NOMO-1 (cell line): Measurements from ENCODE around the gene CGAS.
"Not testable (repeated sequence)": the region's sequence is repeated elsewhere in the genome, so short reads cannot be mapped to it uniquely, and the experiment has no call there.

ENCODE experiments used
- DNase-seq, 2 experiments: peaks; one replicate each; lab custom pipeline; 2025; ENCODE audit not compliant: unreplicated experiment in 2 of 2; lab: John Stamatoyannopoulos, UW

CGAS gene

DNA sequence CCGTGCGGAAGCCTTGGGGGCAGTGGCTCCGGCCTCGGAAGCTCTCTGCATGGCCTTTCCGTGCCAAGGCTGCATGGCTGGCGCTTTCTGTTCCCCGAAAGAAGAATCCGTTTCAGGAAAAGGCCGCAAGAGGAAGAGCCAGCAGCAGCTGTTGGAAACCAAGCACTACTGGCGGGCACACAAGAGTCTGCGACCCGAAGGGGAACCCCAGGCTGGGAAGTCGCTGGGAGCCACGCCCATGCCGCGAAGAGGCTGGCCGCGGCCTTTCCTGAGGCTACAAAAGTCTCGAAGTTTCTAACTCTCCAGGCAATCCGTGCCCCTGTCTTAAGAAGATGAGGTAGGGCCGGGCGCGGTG lies at the start of gene CGAS:
TSS of gene CGAS (minus strand) at position 191 of the 355 bp plus-strand sequence. CDS start at position 75, 116 bp downstream.
- peak; percentile 88 to 89 for DNase-seq

DNA sequence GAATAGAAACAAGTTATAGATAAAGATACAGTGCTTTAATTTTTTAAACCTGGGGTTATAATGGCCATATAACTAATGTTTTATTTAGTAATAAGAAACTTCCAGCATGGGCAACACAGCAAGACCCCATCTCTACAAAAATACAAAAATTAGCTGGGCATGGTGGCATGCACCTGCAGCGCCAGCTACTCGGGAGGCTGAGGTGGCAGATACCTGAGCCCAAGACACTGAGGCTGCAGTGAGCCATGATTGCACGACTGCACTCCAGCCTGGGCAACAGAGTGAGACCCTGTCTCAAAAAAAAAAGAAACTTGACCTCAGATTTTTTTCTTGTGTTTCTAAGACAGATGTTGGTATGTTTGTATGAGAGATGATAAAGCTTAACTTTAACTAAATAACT lies 45.8 kb upstream of the CGAS start:
- DNase-seq: no peak

DNA sequence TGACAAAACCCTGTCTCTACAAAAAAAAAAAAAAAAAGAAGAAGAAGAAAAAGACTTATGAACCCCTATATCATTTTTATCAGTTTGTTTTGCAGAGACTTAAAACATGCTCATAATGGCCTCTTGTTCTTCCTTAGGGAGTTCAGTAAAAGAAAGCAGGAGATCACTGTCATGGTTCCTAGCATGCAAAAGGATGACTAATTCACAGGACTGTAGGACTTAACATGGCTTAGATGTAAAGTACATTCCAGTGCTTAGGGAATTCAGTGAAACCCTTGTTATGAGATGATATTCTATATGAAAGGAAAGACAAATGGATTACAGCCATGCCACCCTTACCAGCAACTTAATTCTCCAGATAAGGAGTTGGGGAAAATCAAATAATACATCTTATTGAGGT lies 39.3 kb upstream of the CGAS start:
- DNase-seq: no peak

DNA sequence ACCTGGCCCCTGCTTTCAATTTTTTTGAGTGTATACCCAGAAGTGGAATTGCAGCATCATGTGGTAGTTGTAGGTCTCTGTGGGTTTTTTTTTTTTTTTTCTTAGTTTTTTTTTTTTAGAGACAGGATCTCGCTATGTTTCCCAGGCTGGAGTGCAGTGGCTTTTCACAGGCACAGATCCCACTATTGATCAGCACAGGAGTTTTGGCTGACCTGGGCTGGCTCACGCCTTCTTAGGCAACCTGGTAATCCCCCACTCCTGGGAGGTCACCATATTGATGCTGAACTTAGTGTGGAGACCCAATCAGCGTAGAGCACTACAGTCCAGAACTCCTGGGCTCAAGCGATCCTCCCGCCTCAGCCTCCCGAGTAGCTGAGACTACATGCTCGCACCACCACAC lies 35.4 kb upstream of the CGAS start:
- no peak for DNase-seq

DNA sequence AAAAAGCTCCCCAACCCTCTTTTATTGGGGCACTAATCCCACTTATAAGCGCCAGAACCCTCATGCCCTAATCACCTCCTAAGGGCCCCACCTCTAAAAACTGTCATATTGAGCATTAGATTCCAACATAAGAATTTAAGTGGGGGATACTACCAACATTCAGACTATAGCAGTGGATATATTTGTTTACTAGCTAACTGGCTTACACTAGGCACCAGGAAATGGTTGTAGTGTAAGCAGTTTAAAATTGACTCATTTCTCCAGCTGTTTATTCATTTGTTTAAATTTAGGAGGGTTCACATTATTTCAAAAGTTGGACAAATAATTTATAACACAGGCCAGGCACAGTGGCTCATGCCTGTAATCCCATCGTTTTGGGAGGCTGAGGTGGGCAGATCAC lies 32.3 kb upstream of the CGAS start:
- DNase-seq: no peak

DNA sequence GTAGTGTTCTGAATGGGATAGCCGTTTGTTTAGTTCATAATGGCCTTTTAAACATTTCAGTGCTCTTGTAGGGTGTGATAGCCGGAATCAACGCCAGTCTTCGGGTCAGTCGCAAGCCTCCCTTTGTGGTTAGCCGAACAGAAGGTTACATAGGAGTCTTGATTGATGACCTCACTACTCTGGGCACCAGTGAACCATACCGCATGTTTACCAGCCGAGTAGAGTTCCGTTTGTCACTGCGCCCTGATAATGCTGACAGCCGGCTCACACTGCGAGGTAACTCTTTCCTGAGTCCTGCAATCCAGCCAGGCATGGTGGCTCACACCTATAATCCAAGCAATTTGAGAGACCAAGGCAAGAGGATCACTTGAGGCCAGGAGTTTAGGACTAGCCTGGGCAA lies 29.9 kb upstream of the CGAS start:
- DNase-seq: no peak

DNA sequence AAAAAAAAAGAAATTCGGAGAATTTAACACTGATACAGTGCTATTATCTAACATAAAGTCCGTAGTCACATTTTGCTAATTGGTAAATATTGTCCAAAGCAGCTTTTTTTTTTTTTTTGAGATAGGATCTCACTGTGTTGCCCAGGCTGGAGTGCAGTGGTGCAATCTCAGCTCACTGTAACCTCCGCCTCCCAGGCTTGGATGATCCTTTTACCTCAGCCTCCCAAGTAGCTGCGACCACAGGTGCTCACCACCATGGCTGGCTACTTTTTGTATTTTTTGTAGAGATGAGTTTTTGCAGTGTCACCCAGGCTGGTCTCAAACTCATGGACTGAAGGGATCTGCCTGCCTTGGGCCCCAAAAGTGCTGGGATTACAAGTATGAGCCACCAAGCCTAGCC lies 25.3 kb upstream of the CGAS start:
- no peak for DNase-seq

DNA sequence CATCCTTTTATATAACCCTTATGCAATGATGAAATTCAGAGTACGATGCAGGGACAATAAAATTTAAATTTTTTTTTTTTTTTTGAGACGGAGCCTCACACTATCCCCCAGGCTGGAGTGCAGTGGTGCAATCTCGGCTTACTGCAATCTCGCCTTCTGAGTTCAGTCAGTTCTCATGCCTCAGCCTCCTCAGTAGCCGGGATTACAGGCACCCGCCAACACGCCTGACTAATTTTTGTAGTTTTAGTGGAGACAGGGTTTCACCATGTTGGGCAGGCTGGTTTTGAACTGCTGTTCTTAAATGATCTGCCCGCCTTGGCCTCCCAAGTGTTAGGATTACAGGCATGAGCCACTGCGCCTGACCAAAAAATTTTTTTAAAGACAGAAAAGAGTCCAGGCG lies 24.6 kb upstream of the CGAS start:
- DNase-seq: no peak

DNA sequence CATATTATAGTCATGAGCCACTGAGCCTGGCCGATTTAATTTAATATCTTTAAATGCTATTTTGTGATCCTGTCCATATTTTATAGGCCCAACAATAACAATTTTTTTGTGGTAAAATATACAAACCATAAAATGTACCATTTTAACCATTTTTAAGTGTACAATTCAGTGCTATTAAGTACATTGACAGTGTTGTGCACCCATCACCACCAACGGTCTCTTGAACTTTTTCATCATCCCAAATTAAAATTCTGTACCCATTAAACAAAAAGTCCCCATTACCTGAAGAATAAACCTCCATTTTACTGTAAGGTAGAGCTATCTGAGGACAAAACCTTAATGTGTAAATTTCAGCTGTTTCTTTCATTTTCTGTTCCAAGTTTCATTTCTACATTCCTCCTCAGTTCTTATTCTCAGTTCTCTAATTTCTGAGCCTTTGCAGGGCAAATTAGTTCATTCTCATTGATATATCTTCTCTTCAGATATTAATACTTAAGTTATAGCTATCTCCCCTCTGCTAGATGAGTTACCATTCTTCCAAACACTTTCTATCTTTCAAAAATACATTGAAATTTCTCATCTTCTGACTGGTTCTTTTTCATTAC lies 19.7 kb upstream of the CGAS start:
- peak; percentile 23 to 76 for DNase-seq

DNA sequence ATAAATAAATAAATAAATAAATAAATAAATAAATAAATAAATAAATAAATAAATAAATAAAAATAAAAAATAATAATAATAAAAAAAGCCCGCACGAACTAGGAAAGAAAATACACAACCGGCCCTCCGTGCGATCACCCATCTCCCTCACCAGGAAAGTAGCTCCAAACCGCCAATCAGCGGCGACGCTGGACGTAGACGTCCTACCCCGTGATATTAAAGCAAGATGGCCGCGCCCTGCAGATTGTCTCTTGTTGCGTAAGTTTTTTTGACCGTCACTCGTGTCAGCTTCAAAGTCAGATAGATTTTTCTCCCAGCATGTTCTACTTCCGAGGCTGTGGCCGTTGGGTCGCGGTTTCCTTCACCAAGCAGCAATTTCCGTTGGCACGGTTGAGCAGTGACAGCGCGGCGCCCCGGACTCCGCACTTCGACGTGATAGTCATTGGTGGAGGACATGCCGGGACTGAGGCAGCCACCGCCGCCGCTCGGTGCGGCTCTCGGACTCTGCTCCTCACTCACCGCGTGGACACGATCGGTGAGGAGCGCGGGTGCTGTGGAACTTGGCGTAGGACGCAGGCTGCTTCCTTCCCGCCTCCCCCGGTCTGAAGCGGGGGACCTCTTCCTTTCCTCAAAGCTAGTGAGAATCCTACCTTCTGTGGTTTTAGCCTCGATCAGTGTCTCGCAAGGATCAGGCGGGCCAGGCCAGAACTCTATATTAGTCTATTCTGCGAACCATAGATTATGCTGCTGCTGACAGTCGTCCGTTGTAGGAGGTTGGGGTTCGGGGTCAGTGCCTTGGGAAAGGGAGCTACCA lies 9.6 kb upstream of the CGAS start, which contains the start of gene MTO1:
TSS of gene MTO1 (plus strand) at position 201 of the 814 bp plus-strand sequence. CDS start at position 319, 118 bp downstream.
- peak; percentile 91 to 97 for DNase-seq

DNA sequence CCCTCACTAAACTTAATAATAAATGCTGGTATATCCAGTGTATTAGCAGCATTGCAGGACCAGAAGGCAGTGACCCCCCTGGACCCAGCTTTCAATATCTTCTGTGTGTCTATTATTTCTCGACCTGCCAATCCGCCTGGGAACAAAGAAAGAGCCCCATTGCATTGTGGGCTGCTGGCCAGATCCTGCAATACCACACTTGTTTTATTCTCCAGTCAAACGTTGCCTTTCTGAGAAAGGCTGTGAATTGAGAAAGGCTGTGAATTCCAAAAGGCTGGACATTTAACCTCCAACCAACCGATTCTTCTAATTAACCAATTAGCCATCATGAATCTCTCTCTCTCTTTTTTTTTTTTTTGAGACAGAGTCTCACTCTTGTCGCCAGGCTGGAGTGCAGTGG lies 8.0 kb upstream of the CGAS start:
- peak in 1 of 2 experiments; percentile 29 for DNase-seq

DNA sequence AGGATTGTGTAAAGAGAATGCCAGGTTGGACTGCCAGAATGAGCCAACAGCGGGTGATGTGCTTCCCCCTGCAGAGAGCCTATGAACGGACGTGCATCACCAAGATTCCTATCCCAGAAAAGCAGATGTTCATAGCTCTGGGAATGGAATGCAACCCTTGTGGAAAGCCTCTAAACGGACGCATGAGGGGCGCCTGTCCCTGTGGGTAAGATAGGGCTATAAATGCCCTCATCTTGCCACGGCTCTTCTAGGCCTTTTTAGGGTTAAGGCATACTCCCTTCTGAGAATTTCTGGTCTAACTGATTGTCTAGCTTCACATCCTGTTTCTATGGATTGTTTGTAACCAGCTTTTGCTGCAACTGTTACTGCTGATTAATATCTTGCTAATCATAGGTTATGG lies 7.4 kb upstream of the CGAS start:
- DNase-seq: not testable (repeated sequence)

DNA sequence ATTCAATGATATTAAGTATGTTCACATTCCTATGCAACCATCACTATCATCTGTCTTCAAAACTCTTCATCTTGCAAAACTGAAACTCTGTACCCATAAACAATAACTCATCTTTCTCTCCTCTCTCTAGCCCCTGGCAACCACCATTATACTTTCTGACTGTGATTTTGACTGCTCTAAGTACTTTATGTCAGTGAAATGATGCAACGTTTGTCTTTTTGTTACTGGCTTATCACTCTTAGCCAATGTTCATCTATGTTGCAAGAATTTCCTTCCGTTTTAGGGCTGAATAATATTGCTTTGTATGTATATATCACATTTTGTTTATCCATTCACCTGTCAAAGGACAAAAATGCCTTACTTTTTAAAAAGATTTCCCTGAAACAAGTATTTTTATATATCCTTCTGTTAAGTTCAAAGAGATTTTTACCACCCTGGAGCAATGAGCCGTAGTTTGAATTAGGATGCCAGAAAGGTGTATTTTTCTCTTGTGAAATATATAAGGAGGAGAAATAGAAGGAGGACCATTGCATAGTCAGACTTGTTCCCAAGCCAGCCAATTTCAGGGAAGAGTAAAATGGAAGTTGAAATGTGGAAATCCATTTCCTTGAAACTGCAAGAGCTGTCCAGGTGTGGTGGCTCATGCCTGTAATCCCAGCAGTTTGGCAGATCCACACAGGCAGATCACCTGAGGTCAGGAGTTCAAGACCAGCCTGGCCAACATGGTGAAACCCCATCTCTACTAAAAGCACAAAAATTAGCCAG lies 4.0 kb upstream of the CGAS start:
- DNase-seq: peak; percentile 89 to 98

DNA sequence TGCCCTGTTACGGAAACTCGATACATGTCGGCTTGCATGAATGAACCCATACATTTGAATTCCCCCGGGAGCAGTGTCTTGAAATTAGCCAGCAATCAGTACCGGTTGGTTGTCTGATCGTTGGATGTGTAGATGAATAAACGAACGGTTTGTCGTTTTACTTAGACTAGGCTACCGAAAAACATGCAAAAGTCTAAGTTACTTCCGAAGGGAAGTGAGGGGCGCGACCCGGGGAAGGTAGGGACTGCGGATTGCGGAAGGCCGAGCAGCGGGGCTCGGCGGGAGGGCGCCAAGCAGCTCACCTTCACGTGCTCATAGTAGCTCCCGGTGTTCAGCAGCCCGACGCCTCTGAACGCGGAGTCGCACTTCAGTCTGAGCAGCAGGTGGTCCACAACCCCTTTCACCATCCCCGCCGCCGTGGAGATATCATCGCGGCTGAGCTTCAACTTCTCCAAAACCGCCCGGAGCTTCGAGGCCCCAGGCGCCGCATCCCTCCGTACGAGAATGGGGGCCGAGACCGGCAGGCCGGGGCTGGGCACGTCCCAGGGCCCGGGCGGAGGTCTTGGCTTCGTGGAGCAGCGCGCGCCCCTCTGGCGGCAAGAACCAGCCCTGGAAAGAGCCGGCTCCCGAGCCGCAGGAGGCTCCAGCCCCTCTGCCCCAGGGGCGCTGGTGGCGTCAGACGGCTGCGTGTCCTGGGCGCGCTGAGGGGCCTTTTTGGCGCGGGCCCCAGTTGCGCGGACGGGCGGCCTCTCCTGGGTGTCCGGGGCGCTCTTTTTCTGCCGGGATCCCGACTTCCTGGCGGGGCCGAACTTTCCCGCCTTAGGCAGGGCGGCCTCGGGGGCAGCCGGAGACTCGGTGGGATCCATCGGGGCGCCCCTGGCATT lies 632 bp downstream of the CGAS start:
- peak; percentile 45 to 65 for DNase-seq

DNA sequence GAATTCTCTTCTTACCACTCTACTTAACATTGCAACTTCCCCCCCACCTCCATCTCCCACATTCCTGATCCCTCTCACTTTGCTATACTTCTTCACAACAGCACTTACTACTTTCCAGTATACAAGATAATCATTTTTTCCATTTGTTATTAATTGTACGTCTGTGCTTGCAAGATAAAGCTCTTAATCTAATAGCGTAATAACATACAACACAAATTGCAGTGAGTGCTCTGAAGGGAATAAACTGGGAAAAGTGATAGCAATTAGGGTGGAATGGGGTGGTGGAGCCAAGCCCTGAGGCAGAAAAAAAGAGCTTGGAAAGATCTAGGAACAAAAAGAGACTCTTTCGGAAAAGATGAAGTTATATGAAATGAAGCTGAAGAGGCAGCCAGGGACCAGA lies 8.5 kb downstream of the CGAS start:
- DNase-seq: no peak

DNA sequence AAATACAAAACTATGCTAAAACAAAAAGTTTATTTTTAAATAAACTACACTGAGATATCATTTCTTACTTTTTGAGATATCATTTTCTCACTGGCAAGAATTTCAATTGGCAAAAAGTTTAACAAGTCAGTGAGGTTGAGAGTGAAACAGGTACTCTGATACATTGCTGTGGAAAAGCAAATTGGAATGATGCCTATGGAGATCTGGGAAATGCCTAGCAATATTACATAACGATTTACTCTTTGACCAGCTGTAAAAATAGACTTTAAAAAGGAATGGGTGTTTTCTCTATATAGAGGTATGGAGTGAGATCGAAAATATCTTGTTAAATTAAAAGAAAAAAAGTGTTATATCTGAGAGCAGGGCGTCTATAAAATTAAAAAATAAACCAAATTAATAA lies 16.9 kb downstream of the CGAS start:
- DNase-seq: no peak

DNA sequence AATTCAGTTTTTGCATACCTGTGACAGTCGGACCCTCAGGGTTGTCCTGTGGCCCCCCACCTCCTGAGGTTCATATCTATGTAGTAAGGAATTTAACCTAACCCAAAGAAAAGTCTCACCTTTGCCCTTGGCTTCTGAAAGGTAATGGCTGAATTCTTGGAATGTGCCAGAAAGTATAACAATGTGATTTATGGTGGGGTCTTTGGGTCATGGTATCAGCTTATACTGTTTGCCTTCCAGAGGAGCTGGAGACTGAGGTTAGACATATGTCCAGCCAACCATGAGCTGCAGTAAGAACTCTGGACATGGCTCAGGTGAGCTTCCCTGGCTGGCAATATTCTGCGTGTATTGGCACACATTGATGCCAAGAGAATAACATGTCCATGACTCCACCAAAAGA lies 30.6 kb downstream of the CGAS start:
- DNase-seq: no peak

DNA sequence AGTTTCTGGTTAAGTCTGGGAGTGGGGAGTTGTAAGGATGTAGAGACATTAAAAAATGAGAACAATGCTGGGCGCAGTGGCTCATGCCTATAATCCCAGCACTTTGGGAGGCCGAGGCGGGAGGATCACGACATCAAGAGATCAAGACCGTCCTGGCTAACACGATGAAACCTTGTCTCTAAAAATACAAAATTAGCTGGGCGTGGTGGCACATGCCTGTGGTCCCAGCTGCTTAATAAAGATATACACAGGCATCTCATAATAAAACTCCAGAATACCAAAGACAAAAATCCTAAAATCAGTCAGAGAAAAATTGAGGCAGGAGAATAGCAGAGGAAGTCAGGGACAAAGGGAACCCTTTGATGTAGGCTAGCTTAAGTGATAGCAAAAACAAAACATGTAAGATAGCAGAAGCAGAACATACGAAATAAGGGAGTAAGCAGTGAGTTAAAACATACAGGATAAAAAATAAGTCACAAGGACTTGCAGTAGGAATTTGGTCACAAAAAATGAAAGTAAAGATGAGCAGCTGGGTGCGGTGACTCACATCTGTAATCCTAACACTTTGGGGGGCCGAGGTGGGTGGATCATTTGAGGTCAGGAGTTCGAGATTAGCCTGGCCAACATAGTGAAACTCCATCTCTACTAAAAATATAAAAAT lies 33.9 kb downstream of the CGAS start:
- no peak for DNase-seq

DNA sequence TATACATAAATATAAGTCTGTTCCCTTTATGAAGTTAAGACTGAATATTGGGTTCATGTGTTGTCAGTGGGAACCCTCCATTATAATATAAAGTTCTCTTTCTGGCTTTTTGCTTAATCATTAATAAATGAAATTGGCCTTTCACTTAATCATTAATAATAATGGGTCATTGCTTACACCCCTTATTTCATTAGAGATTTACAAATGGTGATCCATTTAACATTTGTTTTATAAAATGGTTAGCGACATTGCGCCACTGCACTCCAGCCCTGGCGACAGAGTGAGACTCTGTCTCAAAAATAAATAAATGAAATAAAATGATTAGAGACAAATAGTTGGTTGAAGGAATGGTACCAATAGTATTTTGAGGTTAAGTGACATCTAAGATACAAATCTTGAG lies 39.0 kb downstream of the CGAS start:
- no peak for DNase-seq

DNA sequence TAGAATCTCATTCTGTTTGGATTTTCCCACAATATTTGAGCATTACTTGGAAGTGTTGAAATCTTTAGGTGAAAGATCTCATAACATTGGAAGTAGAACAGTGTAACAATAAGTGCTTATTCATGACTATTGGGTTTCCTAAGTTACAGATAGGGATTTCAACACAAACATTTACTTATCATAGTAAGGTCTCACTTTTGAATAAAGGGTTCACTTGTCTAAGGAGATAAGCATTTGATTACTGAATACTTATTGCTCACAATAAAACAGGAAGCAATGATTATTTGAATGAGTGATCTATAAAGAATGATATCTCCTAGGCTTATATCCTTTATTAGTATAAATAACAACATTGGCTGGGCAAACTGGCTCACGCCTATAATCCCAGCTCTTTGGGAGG lies 42.7 kb downstream of the CGAS start:
- no peak for DNase-seq
